DND-41 (cell line): Measurements from ENCODE around the gene PHACTR1.

Experiments
- ATAC-seq: fragments of 200-7000 bp; cut with Tn5 transposase; 3 replicates; pipeline ENCODE4 v1.9.1; 2021; ENCODE audit warnings: low read depth; ENCODE audit not compliant: insufficient read depth
- DNase-seq: peaks from one replicate; pipeline ENCODE4 v3.0.0-alpha.2; 2020
- H2AFZ ChIP-seq: 2 replicates; pipeline ENCODE4 v1.6.0; 2012; ENCODE audit warnings: low read depth, low read length
- H3K27ac ChIP-seq: 2 replicates; pipeline ENCODE4 v1.5.1; 2012; ENCODE audit warnings: low read length, inconsistent platforms
- H3K27me3 ChIP-seq: fragments of 200-600 bp; sonication (generic); 2 replicates; pipeline ENCODE4 v1.6.0; 2012; ENCODE audit warnings: low read length, mild to moderate bottlenecking, inconsistent platforms; ENCODE audit not compliant: insufficient read depth, poor library complexity
- H3K36me3 ChIP-seq: 2 replicates; pipeline ENCODE4 v1.5.1; 2012; ENCODE audit warnings: low read length, inconsistent platforms; ENCODE audit not compliant: insufficient read depth
- H3K4me1 ChIP-seq: 2 replicates; pipeline ENCODE4 v1.5.1; 2012; ENCODE audit warnings: mild to moderate bottlenecking, low read length; ENCODE audit not compliant: insufficient read depth
- H3K4me2 ChIP-seq: 2 replicates; pipeline ENCODE4 v1.6.0; 2012; ENCODE audit warnings: mild to moderate bottlenecking, moderate library complexity, low read length, inconsistent platforms; ENCODE audit not compliant: insufficient read depth
- H3K4me3 ChIP-seq, 2 experiments: fragments of 200-600 bp in 1 of 2; shearing (Covaris generic) in 1 of 2; 2 replicates each; pipeline ENCODE4 v1.5.1; 2012 to 2016; ENCODE audit warnings: inconsistent platforms in 2 of 2, low read length in 2 of 2, mild to moderate bottlenecking in 2 of 2, low read depth in 1 of 2, moderate library complexity in 1 of 2
- H3K79me2 ChIP-seq: 2 replicates; pipeline ENCODE4 v1.6.0; 2012; ENCODE audit warnings: low read length, inconsistent platforms; ENCODE audit not compliant: insufficient read depth
- H3K9ac ChIP-seq: 2 replicates; pipeline ENCODE4 v1.6.0; 2012; ENCODE audit warnings: low read depth, mild to moderate bottlenecking, inconsistent platforms, low read length, moderate library complexity
- H3K9me3 ChIP-seq: 2 replicates; pipeline ENCODE4 v1.5.1; 2012; ENCODE audit warnings: low read length, moderate library complexity, mild to moderate bottlenecking, inconsistent platforms; ENCODE audit not compliant: insufficient read depth, severe bottlenecking
- H4K20me1 ChIP-seq: 2 replicates; pipeline ENCODE4 v1.6.0; 2012; ENCODE audit warnings: low read length; ENCODE audit not compliant: insufficient read depth
- EZH2 ChIP-seq: IDR thresholded peaks from 3 replicates; pipeline ENCODE4 v1.6.1; 2012; ENCODE audit warnings: borderline replicate concordance, low read depth, mild to moderate bottlenecking, moderate library complexity, low read length, inconsistent platforms; ENCODE audit not compliant: severe bottlenecking
- TF ChIP-seq, protein P1 (sequence below): IDR thresholded peaks from 2 replicates; pipeline ENCODE4 v1.5.1; 2012; ENCODE audit warnings: borderline replicate concordance, low read length, moderate library complexity, mild to moderate bottlenecking; ENCODE audit not compliant: poor library complexity, severe bottlenecking; ENCODE audit errors: extremely low read depth

PHACTR1 gene

DNA sequence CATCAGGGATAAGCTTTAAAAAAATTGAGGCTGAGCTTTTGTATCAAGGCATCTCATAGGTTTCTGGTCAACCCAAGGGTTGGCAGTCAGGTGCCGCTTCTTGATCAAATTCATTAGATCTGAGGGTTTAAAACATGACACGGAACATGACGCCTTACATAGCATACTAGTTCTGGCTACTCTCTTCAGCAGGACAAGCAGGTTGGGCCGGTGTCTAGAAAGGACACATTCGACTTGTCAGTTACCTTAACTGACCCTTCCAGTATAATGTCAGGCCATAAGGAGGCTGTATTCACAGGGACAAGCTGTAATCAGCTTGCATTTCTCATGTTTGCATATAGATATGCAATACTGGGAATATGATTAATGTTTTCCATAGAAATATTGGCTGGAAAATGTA is 65.6 kb downstream of the PHACTR1 start:
- no peak for DNase-seq

DNA sequence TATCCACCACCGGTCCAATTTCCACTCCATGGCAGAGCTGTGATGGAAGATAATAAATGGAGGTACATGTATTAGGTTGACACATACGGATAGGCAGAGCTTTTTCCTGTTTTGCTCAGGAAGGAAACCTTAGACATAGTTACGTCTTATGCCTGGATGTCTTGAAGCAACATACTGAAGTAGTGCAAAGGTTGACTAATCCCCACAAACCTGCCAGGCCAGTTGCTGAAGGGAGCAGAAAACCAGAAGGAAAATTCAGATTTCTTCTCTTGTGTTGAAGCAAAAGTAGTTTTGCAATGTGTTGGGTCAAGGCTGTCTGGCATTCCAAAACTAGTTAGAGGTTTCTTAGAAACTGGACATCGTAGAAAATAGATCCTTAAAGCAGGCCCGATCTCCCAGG is 68.7 kb downstream of the PHACTR1 start:
- H2AFZ ChIP-seq, result no peak overlapping the region
- no peaks in the 10 kb centered on the region for H3K79me2 ChIP-seq
- DNase-seq (no peak), ATAC-seq (no peak)
- TF ChIP-seq, protein P1, sequence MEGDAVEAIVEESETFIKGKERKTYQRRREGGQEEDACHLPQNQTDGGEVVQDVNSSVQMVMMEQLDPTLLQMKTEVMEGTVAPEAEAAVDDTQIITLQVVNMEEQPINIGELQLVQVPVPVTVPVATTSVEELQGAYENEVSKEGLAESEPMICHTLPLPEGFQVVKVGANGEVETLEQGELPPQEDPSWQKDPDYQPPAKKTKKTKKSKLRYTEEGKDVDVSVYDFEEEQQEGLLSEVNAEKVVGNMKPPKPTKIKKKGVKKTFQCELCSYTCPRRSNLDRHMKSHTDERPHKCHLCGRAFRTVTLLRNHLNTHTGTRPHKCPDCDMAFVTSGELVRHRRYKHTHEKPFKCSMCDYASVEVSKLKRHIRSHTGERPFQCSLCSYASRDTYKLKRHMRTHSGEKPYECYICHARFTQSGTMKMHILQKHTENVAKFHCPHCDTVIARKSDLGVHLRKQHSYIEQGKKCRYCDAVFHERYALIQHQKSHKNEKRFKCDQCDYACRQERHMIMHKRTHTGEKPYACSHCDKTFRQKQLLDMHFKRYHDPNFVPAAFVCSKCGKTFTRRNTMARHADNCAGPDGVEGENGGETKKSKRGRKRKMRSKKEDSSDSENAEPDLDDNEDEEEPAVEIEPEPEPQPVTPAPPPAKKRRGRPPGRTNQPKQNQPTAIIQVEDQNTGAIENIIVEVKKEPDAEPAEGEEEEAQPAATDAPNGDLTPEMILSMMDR, result no peak
- TF ChIP-seq EZH2, result no peak
- no peaks in the 10 kb centered on the region for H3K27me3 ChIP-seq
- H3K4me1 ChIP-seq, result no peaks in the 10 kb centered on the region
- H3K9me3 ChIP-seq, result no peaks in the 10 kb centered on the region
- no peaks in the 10 kb centered on the region for H4K20me1 ChIP-seq
- H3K9ac ChIP-seq, result no peak overlapping the region
- H3K4me3 ChIP-seq, result no peak overlapping the region
- no peak overlapping the region for H3K4me2 ChIP-seq
- H3K36me3 ChIP-seq, result no peaks in the 10 kb centered on the region
- no peak overlapping the region for H3K27ac ChIP-seq

More for the DNA sequence above, 65.6 kb downstream of the PHACTR1 start:
- no peak for TF ChIP-seq EZH2
- TF ChIP-seq, protein P1, result no peak
- ATAC-seq, result no peak
- H3K4me1 ChIP-seq, result no peaks in the 10 kb centered on the region
- no peaks in the 10 kb centered on the region for H3K79me2 ChIP-seq
- no peak overlapping the region for H3K4me2 ChIP-seq
- H3K27ac ChIP-seq, result no peak overlapping the region
- H2AFZ ChIP-seq, result no peak overlapping the region
- no peak overlapping the region for H3K9ac ChIP-seq
- no peaks in the 10 kb centered on the region for H3K9me3 ChIP-seq
- H3K4me3 ChIP-seq, result no peak overlapping the region
- H3K36me3 ChIP-seq, result no peaks in the 10 kb centered on the region
- H4K20me1 ChIP-seq, result no peaks in the 10 kb centered on the region
- H3K27me3 ChIP-seq, result no peaks in the 10 kb centered on the region

DNA sequence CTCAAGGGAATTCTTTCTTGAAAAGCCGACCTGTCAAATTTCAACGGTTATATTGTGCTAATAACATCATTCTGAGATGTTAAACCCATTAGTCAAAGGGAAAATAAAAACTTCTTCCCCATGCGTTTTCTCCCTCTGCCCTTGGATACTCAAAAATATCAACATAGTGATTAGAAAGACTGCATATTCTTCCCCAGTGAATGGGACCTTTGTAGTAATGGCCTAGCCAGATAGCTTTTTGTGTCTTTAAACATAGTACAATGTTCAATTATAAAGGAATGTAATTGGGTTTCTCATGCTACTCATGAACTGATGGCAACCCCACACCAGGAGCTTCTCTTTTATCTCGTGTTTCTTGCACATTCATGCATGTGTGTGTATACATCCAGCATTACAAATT is 69.4 kb downstream of the PHACTR1 start:
- Histone ChIP-seq H3K9ac (no peak overlapping the region), H3K27ac (no peak overlapping the region), H3K27me3 (no peaks in the 10 kb centered on the region), H4K20me1 (no peaks in the 10 kb centered on the region), H2AFZ (no peak overlapping the region), H3K9me3 (no peaks in the 10 kb centered on the region), H3K79me2 (no peaks in the 10 kb centered on the region), H3K4me1 (no peaks in the 10 kb centered on the region), H3K36me3 (no peaks in the 10 kb centered on the region), H3K4me3 (no peak overlapping the region), H3K4me2 (no peak overlapping the region)
- no peak for ATAC-seq
- no peak for DNase-seq
- TF ChIP-seq EZH2, result no peak
- TF ChIP-seq, protein P1, result no peak

DNA sequence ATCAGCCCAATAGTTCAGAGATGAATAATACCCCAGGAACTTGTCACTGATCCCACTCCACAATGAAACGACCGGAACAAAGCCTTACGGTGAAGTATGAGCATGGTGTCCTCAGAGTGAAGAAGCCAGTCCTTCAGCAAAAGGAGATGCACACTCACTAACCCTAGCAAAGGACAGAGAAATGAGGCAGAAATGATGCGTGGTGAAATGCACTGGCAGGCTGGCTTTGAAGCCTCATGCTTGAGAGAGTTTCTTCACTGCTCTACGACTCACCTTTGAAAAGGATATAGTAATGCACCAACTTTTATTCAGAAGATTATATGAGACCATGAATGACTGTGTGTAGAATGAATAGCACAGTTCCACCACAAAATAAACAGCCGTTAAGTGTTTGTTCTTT is 74.8 kb downstream of the PHACTR1 start:
- no peaks in the 10 kb centered on the region for H3K4me1 ChIP-seq
- no peak for DNase-seq
- H3K27me3 ChIP-seq, result no peaks in the 10 kb centered on the region
- H2AFZ ChIP-seq, result no peak overlapping the region
- no peaks in the 10 kb centered on the region for H3K36me3 ChIP-seq
- no peaks in the 10 kb centered on the region for H3K9me3 ChIP-seq
- H3K79me2 ChIP-seq, result no peaks in the 10 kb centered on the region
- H3K27ac ChIP-seq, result no peak overlapping the region
- H3K4me2 ChIP-seq, result no peak overlapping the region
- TF ChIP-seq EZH2, result no peak
- TF ChIP-seq, protein P1, result no peak
- H4K20me1 ChIP-seq, result no peaks in the 10 kb centered on the region
- no peak for ATAC-seq
- no peak overlapping the region for H3K4me3 ChIP-seq
- H3K9ac ChIP-seq, result no peak overlapping the region
